Measurements from ENCODE around the gene RFNG. TPM values are rescaled to one million over a fixed set of nuclear protein-coding genes. Genes with fewer than 3 reads are reported as not detected.

RFNG gene
- total and polyA plus RNA-seq, 2 of the 13 experiments (the other 11 are each of a cell fraction or from before 2014, with no cell fraction given), result 61.4 to 64.0 TPM

DNA sequence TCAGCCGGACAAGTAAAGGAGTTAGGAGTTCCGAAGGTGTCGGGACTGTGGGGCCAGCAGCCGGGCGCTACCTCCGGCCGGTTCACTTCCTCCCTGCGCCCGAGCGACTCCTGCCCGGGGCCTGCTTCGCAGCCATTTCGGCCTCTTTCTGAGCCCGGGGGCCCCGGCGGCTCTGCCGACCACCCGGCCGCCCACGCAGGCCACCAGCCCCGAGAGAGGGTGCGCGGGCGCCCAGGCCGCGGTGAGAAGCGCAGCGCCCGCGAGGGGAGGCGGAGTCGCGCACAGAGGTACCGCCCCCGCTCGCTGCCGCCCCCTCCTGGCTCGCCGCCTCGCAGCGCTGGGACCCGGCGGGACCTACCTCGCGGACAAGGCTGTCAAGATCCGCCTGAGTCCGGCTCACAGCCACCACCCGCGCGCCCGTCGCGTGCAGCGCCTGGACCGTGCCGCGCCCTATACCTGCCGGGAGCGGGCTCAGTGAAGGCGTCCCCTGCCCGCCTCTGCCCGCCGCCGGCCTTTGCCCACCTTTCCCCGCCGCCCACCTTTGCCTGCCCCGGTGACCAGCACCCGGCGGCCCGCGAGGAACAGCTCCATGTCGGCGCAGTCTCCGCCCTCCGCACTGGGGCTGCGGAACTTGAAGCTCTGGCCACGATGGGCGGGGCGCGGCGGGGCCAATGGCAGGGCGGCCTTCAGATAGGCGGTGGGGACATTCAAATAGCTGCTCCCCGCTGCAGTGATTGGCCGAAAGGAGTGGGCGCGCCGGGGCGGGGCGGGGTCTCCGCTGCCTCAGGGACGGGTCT, 14.3 kb downstream of the RFNG start, which contains the start of gene DCXR (continued):
- no peak for TF ChIP-seq ZNF251 (CRISPR knock-in tag; IDR thresholded peaks at IDR 0.05)
- TF ChIP-seq GMEB1 (CRISPR knock-in tag; IDR thresholded peaks at IDR 0.05; ENCODE audit: borderline replicate concordance), result peak; percentile 77
- peak; percentile 90; the same call in 1 of the 2 replicates for TF ChIP-seq ZNF792 (CRISPR knock-in tag; IDR thresholded peaks at IDR 0.05)
- TF ChIP-seq, protein P1, sequence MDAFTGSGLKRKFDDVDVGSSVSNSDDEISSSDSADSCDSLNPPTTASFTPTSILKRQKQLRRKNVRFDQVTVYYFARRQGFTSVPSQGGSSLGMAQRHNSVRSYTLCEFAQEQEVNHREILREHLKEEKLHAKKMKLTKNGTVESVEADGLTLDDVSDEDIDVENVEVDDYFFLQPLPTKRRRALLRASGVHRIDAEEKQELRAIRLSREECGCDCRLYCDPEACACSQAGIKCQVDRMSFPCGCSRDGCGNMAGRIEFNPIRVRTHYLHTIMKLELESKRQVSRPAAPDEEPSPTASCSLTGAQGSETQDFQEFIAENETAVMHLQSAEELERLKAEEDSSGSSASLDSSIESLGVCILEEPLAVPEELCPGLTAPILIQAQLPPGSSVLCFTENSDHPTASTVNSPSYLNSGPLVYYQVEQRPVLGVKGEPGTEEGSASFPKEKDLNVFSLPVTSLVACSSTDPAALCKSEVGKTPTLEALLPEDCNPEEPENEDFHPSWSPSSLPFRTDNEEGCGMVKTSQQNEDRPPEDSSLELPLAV (CRISPR knock-in tag; conservative IDR thresholded peaks at IDR 0.05; ENCODE audit: low read depth), result no peak
- TF ChIP-seq MTA1 (CRISPR knock-in tag; IDR thresholded peaks at IDR 0.05; ENCODE audit: borderline replicate concordance), result peak; percentile 78
- TF ChIP-seq STAT5B (CRISPR knock-in tag; IDR thresholded peaks at IDR 0.05), result 0 out of 2 replicates have a peak, but pooled peaks have one; percentile 32
- TF ChIP-seq ATF2 (CRISPR knock-in tag; IDR thresholded peaks at IDR 0.05), result peak; percentile 41; the same call in 1 of the 2 replicates
- peak; percentile 95 for TF ChIP-seq ZNF883 (CRISPR knock-in tag; IDR thresholded peaks at IDR 0.05; ENCODE audit: not compliant biosample characterization)
- no peak for TF ChIP-seq STAT6 (CRISPR knock-in tag; IDR thresholded peaks at IDR 0.05; ENCODE audit: borderline replicate concordance)
- TF ChIP-seq ZNF282 (IDR thresholded peaks at IDR 0.05; ENCODE audit: partially characterized antibody), result no peak
- TF ChIP-seq ZIK1 (CRISPR knock-in tag; IDR thresholded peaks at IDR 0.05; ENCODE audit: borderline replicate concordance, low read depth), result peak; percentile 93
- TF ChIP-seq, protein P2, sequence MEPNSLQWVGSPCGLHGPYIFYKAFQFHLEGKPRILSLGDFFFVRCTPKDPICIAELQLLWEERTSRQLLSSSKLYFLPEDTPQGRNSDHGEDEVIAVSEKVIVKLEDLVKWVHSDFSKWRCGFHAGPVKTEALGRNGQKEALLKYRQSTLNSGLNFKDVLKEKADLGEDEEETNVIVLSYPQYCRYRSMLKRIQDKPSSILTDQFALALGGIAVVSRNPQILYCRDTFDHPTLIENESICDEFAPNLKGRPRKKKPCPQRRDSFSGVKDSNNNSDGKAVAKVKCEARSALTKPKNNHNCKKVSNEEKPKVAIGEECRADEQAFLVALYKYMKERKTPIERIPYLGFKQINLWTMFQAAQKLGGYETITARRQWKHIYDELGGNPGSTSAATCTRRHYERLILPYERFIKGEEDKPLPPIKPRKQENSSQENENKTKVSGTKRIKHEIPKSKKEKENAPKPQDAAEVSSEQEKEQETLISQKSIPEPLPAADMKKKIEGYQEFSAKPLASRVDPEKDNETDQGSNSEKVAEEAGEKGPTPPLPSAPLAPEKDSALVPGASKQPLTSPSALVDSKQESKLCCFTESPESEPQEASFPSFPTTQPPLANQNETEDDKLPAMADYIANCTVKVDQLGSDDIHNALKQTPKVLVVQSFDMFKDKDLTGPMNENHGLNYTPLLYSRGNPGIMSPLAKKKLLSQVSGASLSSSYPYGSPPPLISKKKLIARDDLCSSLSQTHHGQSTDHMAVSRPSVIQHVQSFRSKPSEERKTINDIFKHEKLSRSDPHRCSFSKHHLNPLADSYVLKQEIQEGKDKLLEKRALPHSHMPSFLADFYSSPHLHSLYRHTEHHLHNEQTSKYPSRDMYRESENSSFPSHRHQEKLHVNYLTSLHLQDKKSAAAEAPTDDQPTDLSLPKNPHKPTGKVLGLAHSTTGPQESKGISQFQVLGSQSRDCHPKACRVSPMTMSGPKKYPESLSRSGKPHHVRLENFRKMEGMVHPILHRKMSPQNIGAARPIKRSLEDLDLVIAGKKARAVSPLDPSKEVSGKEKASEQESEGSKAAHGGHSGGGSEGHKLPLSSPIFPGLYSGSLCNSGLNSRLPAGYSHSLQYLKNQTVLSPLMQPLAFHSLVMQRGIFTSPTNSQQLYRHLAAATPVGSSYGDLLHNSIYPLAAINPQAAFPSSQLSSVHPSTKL (CRISPR knock-in tag; IDR thresholded peaks at IDR 0.05), result peak; percentile 68; the same call in 1 of the 2 replicates
- peak; percentile 99 for TF ChIP-seq RBFOX2 (IDR thresholded peaks at IDR 0.05; ENCODE audit: low read depth, low read length)
- TF ChIP-seq ELF1 (CRISPR knock-in tag; IDR thresholded peaks at IDR 0.05), result peak; percentile 75
